Measurements from ENCODE around the gene LINC00632.

GRCh38 chrX:140764401-140764919 lies 54.9 kb downstream of the LINC00632 start:
- TF ChIP-seq CTCF (IDR thresholded peaks at IDR 0.05) (no peak), POLR2A (IDR thresholded peaks at IDR 0.05) (no peak), POLR2AphosphoS5 (IDR thresholded peaks at IDR 0.05) (no peak), EP300 (IDR thresholded peaks at IDR 0.05) (no peak)

Data from stomach (tissue), 4 donors.